H1 (cell line): ENCODE measurements around the gene RNF144A. TPM values are rescaled to one million over a fixed set of nuclear protein-coding genes. Genes with fewer than 3 reads are reported as not detected.

Source experiments
- ATF3 ChIP-seq: IDR thresholded peaks from 2 replicates; pipeline ENCODE4 v1.6.1; 2011; ENCODE audit warnings: low read depth, mild to moderate bottlenecking, low read length; ENCODE audit not compliant: insufficient read depth
- EP300 ChIP-seq, 2 experiments: IDR thresholded peaks; 1 replicate in 1 of 2; 2 replicates in 1 of 2; pipeline ENCODE4 v1.6.1; 2011 to 2012; ENCODE audit warnings: low read depth in 2 of 2, low read length in 2 of 2, mild to moderate bottlenecking in 2 of 2, borderline replicate concordance in 1 of 2, inconsistent platforms in 1 of 2, moderate library complexity in 1 of 2
- NANOG ChIP-seq: IDR thresholded peaks from 2 replicates; pipeline ENCODE4 v1.6.1; 2011; ENCODE audit warnings: low read length, low read depth, mild to moderate bottlenecking, inconsistent platforms; ENCODE audit not compliant: insufficient read depth, poor library complexity, severe bottlenecking
- SP4 ChIP-seq: IDR thresholded peaks from 2 replicates; pipeline ENCODE4 v1.6.1; 2012; ENCODE audit warnings: low read length, inconsistent platforms
- TCF12 ChIP-seq: IDR thresholded peaks from 2 replicates; pipeline ENCODE4 v1.6.1; 2011; ENCODE audit warnings: low read depth, mild to moderate bottlenecking, low read length
- USF2 ChIP-seq: IDR thresholded peaks from 2 replicates; pipeline ENCODE4 v1.6.1; 2011; ENCODE audit warnings: low read length, improper control_type of control experiment
- polyA plus RNA-seq, 7 experiments: library from polyadenylated mRNA; depleted of rRNA in 3 of 7; stranded (reverse) in 5 of 7; unstranded in 2 of 7; fragments of >200 nt in 5 of 7; fragments of 200-250 nt in 2 of 7; gene quantifications; 1 replicate in 5 of 7; 2 replicates in 1 of 7; 4 replicates in 1 of 7; pipeline versions ENCODE4 v1.2.1 to v1.2.3, GENCODE V29; 2011 to 2013; ENCODE audit warnings: missing spikeins in 2 of 7, mixed read lengths in 2 of 7
- total RNA-seq: library from RNA; stranded (reverse); fragmentation: NEBNext Ultra II Directional; extraction: Animal tissue kit (Norgen Biotek cat#: 25700); gene quantifications from 2 replicates; pipeline ENCODE4 v1.2.1, GENCODE V29; 2021

Gene RNF144A
- total and polyA plus RNA-seq, 2 of the 8 experiments (the other 6 are each of a cell fraction or from before 2014, with no cell fraction given) = 14.0 to 15.0 TPM

GRCh38 chr2:7061921-7062320, 144.7 kb downstream of the RNF144A start (continued):
- no peak for TF ChIP-seq NANOG
- no peak for TF ChIP-seq SP4
- TF ChIP-seq ATF3 = no peak
- TF ChIP-seq TCF12 = no peak
- no peak for TF ChIP-seq USF2
- no peak for TF ChIP-seq EP300 (IDR thresholded peaks at IDR 0.05; ENCODE audit: borderline replicate concordance in 1 of 2, low read depth in 2 of 2, low read length in 2 of 2)
